Glomerular visceral epithelial cell (primary cell): Measurements from ENCODE around the gene AKAP1.

Experiments
- DNase-seq: peaks from one replicate; pipeline ENCODE4 v3.0.0-alpha.2; 2016; ENCODE audit errors: extremely low spot score

AKAP1 gene

GRCh38 chr17:57168695-57169094, 83.6 kb downstream of the AKAP1 start:
- DNase-seq: no peak

GRCh38 chr17:57170866-57171265, 85.8 kb downstream of the AKAP1 start:
- DNase-seq: no peak
